K562 (cell line): ENCODE results near the gene PPP1R16B. TPM values are rescaled to one million over a fixed set of nuclear protein-coding genes. Genes with fewer than 3 reads are reported as not detected.

Source experiments
- ARID2 ChIP-seq: fragments of 450-650 bp; IDR thresholded peaks from 2 replicates; pipeline ENCODE4 v1.6.1; 2017; ENCODE audit warnings: antibody characterized with exemption, mild to moderate bottlenecking
- ARID3B ChIP-seq: fragments of 250-450 bp; sonication (Bioruptor Pico); IDR thresholded peaks from 2 replicates; pipeline ENCODE4 v1.4.0; 2020; ENCODE audit warnings: borderline replicate concordance
- ATF4 ChIP-seq: fragments of 450-650 bp; formaldehyde crosslinking; IDR thresholded peaks from 2 replicates; pipeline ENCODE4 v1.4.0; 2022; ENCODE audit warnings: mild to moderate bottlenecking, moderate library complexity
- GATAD2B ChIP-seq: fragments of 450-650 bp; IDR thresholded peaks from 2 replicates; pipeline ENCODE4 v1.6.1; 2017; ENCODE audit warnings: mild to moderate bottlenecking, borderline replicate concordance
- KLF1 ChIP-seq: fragments of 450-650 bp; IDR thresholded peaks from 2 replicates; pipeline ENCODE4 v1.6.1; 2016; ENCODE audit warnings: missing genetic modification characterization, missing compliant biosample characterization
- MCM3 ChIP-seq: fragments of 450-650 bp; IDR thresholded peaks from 2 replicates; pipeline ENCODE4 v1.6.1; 2016
- NBN ChIP-seq: fragments of 450-650 bp; IDR thresholded peaks from 2 replicates; pipeline ENCODE4 v1.6.1; 2016; ENCODE audit warnings: low read depth, mild to moderate bottlenecking
- NFIC ChIP-seq: fragments of 450-650 bp; IDR thresholded peaks from 2 replicates; pipeline ENCODE4 v1.6.1; 2017; ENCODE audit warnings: mild to moderate bottlenecking, inconsistent platforms
- POLR2G ChIP-seq: fragments of 200-400 bp; formaldehyde crosslinking; IDR thresholded peaks from 2 replicates; pipeline ENCODE4 v1.6.1; 2017; ENCODE audit warnings: low read depth, mild to moderate bottlenecking, antibody characterized with exemption, low read length, moderate library complexity
- SAP30 ChIP-seq: fragments of 200-600 bp; sonication (generic); IDR thresholded peaks from 2 replicates; pipeline ENCODE4 v1.6.1; 2012; ENCODE audit warnings: borderline replicate concordance, low read depth, mild to moderate bottlenecking, moderate library complexity, low read length, control low read depth, inconsistent platforms; ENCODE audit not compliant: insufficient read depth, poor library complexity, severe bottlenecking
- SIN3B ChIP-seq: fragments of 450-650 bp; IDR thresholded peaks from 2 replicates; pipeline ENCODE4 v1.6.1; 2017; ENCODE audit warnings: low read depth, mild to moderate bottlenecking, moderate library complexity
- STAT6 ChIP-seq: sonication (generic); formaldehyde crosslinking; IDR thresholded peaks from 2 replicates; pipeline ENCODE4 v1.8.1; 2023; ENCODE audit warnings: mild to moderate bottlenecking, missing genetic modification reagents
- TARDBP ChIP-seq: fragments of 450-650 bp; IDR thresholded peaks from 2 replicates; pipeline ENCODE4 v1.6.1; 2016
- ZC3H11A ChIP-seq: IDR thresholded peaks from 2 replicates; pipeline ENCODE4 v1.6.1; 2012; ENCODE audit warnings: low read depth, low read length, improper control_type of control experiment
- ZNF696 ChIP-seq: fragments of 250-450 bp; sonication (Bioruptor Pico); conservative IDR thresholded peaks from 2 replicates; pipeline ENCODE4 v1.4.0; 2020; ENCODE audit warnings: mild to moderate bottlenecking, moderate library complexity
- polyA plus RNA-seq, 8 experiments: library from polyadenylated mRNA; depleted of rRNA in 4 of 8; stranded (reverse) in 5 of 8; unstranded in 3 of 8; fragments of >200 nt; fragmentation: Nextera tagmentation in 2 of 8; fragmentation: Illumina TruSeq in 1 of 8; extraction: Ambion mirVana in 2 of 8; extraction: Trizol in 1 of 8; gene quantifications; 2 replicates each; pipeline versions ENCODE4 v1.2.1 to v1.2.3, GENCODE V29; 2011 to 2014; ENCODE audit warnings: inconsistent platforms in 1 of 8, missing spikeins in 1 of 8
- total RNA-seq, 7 experiments: library from RNA; depleted of rRNA in 6 of 7; stranded (reverse); fragments of >200 nt in 6 of 7; fragmentation: Illumina TruSeq in 2 of 7; extraction: Trizol in 2 of 7; gene quantifications; 2 replicates each; pipeline versions ENCODE4 v1.2.1 to v1.2.3, GENCODE V29; 2011 to 2021; ENCODE audit warnings: low replicate concordance in 1 of 7
- TF ChIP-seq, protein P1 (sequence below): sonication (generic); formaldehyde crosslinking; IDR thresholded peaks from 2 replicates; pipeline ENCODE4 v1.8.0; 2023; ENCODE audit warnings: missing genetic modification reagents, mild to moderate bottlenecking, borderline replicate concordance
- TF ChIP-seq, protein P2 (sequence below), 2 experiments: fragments of 450-650 bp; IDR thresholded peaks; 2 replicates each; pipeline ENCODE4 v1.6.1; 2016

The PPP1R16B gene
- total and polyA plus RNA-seq, 9 of the 15 experiments (the other 6 are each of a cell fraction or from before 2014, with no cell fraction given), result 1.5 to 11.5 (median 6.8) TPM

DNA sequence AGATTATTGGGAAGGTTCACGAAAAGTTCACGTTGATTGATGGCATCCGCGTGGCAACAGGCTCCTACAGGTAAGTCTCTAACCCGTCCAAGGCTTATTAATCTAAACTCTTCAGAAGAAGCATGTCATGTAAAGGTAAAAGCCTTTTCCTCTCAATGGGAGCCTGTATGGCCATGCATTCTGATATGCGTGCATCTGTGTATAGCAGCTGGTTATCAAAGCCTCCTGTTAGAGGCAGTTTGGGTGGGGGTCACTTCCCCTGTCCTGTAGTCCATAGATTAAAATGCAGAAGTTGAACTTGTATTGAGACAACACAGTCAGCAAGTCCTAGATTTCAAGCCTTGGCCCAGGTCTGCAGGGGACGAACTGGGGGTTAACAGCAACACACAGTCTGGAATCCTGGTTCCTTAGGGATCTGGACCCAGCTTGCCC, 142.4 kb downstream of the PPP1R16B start (continued):
- TF ChIP-seq, protein P1, sequence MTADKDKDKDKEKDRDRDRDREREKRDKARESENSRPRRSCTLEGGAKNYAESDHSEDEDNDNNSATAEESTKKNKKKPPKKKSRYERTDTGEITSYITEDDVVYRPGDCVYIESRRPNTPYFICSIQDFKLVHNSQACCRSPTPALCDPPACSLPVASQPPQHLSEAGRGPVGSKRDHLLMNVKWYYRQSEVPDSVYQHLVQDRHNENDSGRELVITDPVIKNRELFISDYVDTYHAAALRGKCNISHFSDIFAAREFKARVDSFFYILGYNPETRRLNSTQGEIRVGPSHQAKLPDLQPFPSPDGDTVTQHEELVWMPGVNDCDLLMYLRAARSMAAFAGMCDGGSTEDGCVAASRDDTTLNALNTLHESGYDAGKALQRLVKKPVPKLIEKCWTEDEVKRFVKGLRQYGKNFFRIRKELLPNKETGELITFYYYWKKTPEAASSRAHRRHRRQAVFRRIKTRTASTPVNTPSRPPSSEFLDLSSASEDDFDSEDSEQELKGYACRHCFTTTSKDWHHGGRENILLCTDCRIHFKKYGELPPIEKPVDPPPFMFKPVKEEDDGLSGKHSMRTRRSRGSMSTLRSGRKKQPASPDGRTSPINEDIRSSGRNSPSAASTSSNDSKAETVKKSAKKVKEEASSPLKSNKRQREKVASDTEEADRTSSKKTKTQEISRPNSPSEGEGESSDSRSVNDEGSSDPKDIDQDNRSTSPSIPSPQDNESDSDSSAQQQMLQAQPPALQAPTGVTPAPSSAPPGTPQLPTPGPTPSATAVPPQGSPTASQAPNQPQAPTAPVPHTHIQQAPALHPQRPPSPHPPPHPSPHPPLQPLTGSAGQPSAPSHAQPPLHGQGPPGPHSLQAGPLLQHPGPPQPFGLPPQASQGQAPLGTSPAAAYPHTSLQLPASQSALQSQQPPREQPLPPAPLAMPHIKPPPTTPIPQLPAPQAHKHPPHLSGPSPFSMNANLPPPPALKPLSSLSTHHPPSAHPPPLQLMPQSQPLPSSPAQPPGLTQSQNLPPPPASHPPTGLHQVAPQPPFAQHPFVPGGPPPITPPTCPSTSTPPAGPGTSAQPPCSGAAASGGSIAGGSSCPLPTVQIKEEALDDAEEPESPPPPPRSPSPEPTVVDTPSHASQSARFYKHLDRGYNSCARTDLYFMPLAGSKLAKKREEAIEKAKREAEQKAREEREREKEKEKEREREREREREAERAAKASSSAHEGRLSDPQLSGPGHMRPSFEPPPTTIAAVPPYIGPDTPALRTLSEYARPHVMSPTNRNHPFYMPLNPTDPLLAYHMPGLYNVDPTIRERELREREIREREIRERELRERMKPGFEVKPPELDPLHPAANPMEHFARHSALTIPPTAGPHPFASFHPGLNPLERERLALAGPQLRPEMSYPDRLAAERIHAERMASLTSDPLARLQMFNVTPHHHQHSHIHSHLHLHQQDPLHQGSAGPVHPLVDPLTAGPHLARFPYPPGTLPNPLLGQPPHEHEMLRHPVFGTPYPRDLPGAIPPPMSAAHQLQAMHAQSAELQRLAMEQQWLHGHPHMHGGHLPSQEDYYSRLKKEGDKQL (CRISPR knock-in tag), result peak; percentile 42; the same call in 1 of the 2 replicates
- TF ChIP-seq ARID2, result no peak
- no peak for TF ChIP-seq SIN3B
- no peak; the same call in 1 of the 2 replicates for TF ChIP-seq GATAD2B
- TF ChIP-seq NFIC, result peak; percentile 97
- 0 out of 2 replicates have a peak, but pooled peaks have one; percentile 39 for TF ChIP-seq ZNF696 (CRISPR knock-in tag)
- TF ChIP-seq POLR2G, result no peak
- TF ChIP-seq MCM3, result no peak
- peak; percentile 89 for TF ChIP-seq TARDBP
- TF ChIP-seq, protein P2, sequence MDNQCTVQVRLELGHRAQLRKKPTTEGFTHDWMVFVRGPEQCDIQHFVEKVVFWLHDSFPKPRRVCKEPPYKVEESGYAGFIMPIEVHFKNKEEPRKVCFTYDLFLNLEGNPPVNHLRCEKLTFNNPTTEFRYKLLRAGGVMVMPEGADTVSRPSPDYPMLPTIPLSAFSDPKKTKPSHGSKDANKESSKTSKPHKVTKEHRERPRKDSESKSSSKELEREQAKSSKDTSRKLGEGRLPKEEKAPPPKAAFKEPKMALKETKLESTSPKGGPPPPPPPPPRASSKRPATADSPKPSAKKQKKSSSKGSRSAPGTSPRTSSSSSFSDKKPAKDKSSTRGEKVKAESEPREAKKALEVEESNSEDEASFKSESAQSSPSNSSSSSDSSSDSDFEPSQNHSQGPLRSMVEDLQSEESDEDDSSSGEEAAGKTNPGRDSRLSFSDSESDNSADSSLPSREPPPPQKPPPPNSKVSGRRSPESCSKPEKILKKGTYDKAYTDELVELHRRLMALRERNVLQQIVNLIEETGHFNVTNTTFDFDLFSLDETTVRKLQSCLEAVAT (IDR thresholded peaks at IDR 0.05), result no peak
- TF ChIP-seq ATF4 (CRISPR knock-in tag), result 0 out of 2 replicates have a peak, but pooled peaks have one; percentile 13
- peak; percentile 91 for TF ChIP-seq KLF1 (tag)
- TF ChIP-seq ARID3B (CRISPR knock-in tag), result no peak
- no peak for TF ChIP-seq STAT6 (CRISPR knock-in tag)
- TF ChIP-seq ZC3H11A, result no peak
- TF ChIP-seq SAP30, result no peak
- TF ChIP-seq NBN, result peak; percentile 78
